HEK293 (cell line): ENCODE measurements around the gene CLEC16A.

Experiments used
- CTCF ChIP-seq: fragments of 450-650 bp; formaldehyde crosslinking; IDR thresholded peaks from 2 replicates; pipeline ENCODE4 v1.5.1; 2016; ENCODE audit warnings: missing biosample characterization, missing genetic modification characterization
- MZF1 ChIP-seq: fragments of 450-650 bp; formaldehyde crosslinking; IDR thresholded peaks from 2 replicates; pipeline ENCODE4 v1.5.1; 2017; ENCODE audit warnings: missing biosample characterization, missing genetic modification characterization, borderline replicate concordance
- SALL2 ChIP-seq: fragments of 450-650 bp; formaldehyde crosslinking; IDR thresholded peaks from 2 replicates; pipeline ENCODE4 v1.5.0; 2017; ENCODE audit warnings: missing biosample characterization, mild to moderate bottlenecking, missing genetic modification characterization, borderline replicate concordance
- YY1 ChIP-seq: fragments of 450-650 bp; formaldehyde crosslinking; IDR thresholded peaks from 2 replicates; pipeline ENCODE4 v1.5.1; 2018; ENCODE audit warnings: missing biosample characterization, missing genetic modification characterization
- ZNF792 ChIP-seq: fragments of 450-650 bp; formaldehyde crosslinking; IDR thresholded peaks from 2 replicates; pipeline ENCODE4 v1.5.1; 2016; ENCODE audit warnings: missing biosample characterization, missing genetic modification characterization

- TF ChIP-seq MZF1 (no peak), CTCF (tag by site-specific recombination) (no peak), SALL2 (tag by site-specific recombination) (no peak), ZNF792 (tag by site-specific recombination) (no peak), YY1 (no peak)
Observed at GRCh38 chr16:11165349-11165748, 221.0 kb downstream of the CLEC16A start.
